HG02943 (cell line): ENCODE measurements around the gene GFM1.
A peak's percentile ranks its signal among the peaks of the same experiment; 100 is the strongest.

Source experiments
- ATAC-seq: cut with Tn5 transposase; IDR thresholded peaks from one replicate; pipeline ENCODE4 v1.9.1; 2021; ENCODE audit warnings: mild to moderate bottlenecking, low read depth, moderate library complexity; ENCODE audit not compliant: unreplicated experiment

Gene GFM1

GRCh38 chr3:158722108-158722507 is 77.8 kb downstream of the GFM1 start:
- ATAC-seq: no peak

- no peak for ATAC-seq
Observed at GRCh38 chr3:158723991-158724390, 79.7 kb downstream of the GFM1 start.

- ATAC-seq: no peak
Observed at GRCh38 chr3:158725348-158726011, 81.2 kb downstream of the GFM1 start.

GRCh38 chr3:158727206-158728060 is 83.1 kb downstream of the GFM1 start:
- ATAC-seq: peak; percentile 52

DNA sequence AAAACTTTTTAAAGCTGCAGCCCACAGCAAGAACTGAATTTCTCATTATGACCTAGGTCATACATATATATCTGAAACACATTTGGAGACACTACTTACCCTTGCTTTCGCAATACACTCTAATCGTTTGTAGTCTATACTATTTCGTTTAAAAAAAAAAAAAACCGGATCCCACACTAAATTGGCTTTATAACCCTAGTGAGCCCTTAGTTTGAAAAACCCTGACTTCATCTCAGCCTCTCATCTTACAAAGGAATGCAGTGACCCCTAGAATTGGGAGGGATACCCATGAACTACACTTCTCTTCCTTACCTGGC is 83.7 kb downstream of the GFM1 start:
- ATAC-seq: no peak

GRCh38 chr3:158728851-158729250 is 84.5 kb downstream of the GFM1 start:
- no peak for ATAC-seq

- ATAC-seq: no peak
Observed at GRCh38 chr3:158731486-158731885, 87.2 kb downstream of the GFM1 start.

- ATAC-seq: peak; percentile 86
Observed at GRCh38 chr3:158731938-158732855, 87.9 kb downstream of the GFM1 start, which contains the start of gene RARRES1. Gene RARRES1, minus strand, starts transcription at chr3:158732457. Its CDS starts 42 bp downstream, at chr3:158732415.

DNA sequence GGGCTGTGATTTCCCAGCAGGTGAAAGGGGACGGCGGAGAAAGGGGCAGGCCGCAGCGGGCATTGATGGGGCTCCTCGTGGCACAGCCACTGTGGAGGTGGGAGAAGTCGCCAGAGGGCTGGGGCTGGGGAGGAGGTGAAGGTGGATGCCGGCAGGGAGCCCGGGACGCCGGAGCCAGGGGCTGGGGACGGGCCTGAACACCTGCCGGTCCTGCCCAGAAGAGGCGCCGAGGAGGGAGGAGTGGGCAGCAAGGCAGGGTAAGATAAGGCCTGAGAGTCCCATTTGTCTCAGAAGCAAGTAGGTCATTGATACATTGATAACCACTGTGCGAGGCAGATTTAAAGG is 88.5 kb downstream of the GFM1 start:
- no peak for ATAC-seq

DNA sequence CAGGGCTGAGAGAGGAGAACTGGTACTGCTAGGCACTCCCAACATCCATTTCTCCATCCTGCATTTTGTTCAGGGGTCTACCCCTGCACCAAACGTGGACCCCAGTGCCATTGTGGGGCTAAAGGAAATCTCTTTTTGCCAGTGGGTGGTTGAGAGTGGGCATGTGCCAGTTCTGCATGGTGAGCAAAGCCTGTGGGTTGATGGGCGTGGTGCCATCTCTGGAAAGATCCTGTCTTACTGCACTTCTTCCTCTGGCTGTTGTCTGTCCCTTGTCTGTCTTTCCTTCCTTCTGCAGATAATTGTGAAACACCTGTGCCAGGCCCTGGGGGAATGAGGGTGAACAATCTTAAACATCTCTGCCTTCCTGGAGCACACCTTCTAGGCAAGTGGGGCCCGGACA is 89.3 kb downstream of the GFM1 start:
- no peak for ATAC-seq

DNA sequence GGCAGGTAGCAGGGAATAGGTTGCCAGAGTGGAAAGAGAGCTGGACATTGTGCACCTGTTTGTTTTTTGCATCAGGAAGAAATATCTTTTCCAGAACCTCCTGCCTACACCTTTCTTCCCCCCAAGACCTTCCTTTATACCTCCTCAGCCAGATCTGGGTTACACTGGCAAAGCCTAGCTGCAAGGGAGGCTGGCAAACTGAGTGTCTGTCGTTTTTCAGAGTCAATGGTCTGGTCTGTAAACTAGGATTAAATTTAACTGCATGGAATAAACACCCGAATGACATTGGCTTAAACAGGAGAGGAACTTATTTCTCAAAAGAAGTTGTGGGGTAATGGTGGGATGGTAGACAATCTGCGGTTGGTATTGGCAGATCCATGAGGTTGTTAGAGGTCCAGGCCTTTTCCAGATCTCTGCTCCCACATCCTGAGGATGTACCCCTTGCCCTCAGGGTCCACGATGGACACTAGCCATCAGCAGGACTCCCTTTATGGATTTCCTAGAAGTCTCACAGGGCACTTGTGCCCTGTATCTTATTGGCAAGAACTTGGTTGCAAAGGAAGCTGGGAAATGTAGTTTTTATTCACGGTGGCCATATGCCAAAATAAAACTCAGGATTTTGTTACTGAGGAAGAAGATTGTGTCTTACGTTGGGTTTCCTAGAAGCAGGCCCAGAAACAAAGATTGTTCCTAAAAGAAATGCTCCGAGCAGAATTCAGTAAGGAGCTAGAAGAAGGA is 91.1 kb downstream of the GFM1 start:
- ATAC-seq: no peak

DNA sequence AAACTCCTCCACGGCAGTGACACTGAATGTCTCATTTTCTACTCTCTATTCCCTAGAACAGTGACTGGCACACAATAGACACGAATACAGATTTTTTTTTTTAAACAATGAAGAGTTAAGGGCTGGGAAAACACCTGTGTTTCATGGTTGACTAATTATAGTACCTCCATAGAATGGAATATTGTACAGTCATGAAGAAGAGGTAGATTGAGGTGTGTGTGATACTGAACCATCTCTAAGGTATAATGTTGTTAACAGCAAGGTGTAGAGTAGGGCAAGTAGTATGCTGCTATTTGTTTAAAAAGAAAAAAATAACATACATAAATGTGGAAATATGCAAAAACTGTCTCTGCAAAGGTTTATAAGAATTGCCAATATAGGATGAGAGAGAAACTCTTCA is 93.1 kb downstream of the GFM1 start:
- no peak for ATAC-seq

DNA sequence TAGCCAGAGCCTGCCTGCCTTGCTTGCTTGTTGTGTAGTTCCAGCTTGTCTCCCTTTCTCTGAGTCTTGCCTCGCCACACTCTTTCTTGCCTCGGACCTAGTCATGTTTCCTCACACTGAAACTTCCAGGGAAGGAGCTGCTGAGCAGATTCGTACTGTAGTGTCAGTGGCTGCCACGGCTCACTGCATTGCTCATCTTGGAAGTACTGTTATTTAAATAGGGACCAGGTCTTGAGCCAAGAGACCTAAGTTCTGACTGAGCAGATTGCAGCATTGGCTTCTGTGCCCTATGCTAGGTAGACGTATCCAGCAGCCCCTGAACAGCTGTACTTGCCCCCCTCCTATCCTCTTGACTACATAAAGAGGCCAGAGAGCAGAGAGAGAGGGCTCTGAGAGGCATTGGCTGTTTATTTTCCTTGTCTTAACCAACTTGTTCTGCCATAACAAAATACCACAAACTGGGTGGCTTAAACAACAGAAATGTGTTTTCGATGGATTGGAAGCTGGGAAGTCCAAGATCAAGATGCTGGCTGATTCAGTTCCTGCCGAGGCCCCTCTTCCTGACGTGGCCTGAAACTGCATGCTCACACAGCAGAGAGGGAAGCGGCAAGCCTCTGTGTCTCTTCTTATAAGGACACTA is 93.8 kb downstream of the GFM1 start:
- no peak for ATAC-seq

- no peak for ATAC-seq
Observed at GRCh38 chr3:158738653-158739052, 94.3 kb downstream of the GFM1 start.

DNA sequence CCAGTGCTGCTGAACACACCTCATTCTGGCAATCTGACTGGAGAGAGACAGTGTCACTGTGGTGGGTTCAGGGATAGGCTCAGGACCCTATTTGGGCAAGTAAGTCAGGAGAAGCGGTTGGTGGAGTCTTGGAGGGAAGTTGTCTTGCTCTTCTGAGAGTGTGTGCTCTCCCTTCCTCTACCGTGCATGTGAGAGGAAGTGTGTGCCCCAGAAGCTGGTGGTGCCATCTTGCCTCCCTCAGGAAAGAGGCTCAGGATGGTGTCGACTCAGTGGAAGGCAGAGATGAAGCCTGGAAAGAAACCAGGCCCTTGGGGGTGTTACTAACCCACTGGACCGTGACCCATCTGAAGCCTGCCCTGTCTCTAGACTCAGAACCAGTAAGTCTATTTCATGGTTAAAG is 94.8 kb downstream of the GFM1 start:
- no peak for ATAC-seq

DNA sequence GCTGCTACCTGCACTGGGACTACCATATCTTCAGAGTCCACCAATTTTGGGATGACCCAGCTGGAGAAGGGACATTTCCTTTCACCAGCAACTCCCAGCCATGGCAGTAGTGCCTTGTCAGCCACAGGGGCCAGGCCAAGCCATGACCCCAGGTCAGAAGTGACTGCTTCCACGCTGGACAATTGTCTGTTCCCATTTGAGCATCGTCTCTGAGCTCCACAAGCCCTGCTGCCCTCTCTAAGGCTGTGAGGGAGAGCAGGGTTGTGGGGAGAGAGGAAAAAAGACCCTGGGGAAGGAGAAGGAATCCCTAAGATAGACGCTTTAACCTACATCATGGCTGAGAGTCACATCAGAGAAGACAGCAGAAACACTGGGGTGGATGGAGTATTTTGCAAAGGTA is 95.3 kb downstream of the GFM1 start:
- ATAC-seq: no peak
